ENCODE results near the gene FXYD1.
A peak's percentile ranks its signal among the peaks of the same experiment; 100 is the strongest.

Gene FXYD1

DNA sequence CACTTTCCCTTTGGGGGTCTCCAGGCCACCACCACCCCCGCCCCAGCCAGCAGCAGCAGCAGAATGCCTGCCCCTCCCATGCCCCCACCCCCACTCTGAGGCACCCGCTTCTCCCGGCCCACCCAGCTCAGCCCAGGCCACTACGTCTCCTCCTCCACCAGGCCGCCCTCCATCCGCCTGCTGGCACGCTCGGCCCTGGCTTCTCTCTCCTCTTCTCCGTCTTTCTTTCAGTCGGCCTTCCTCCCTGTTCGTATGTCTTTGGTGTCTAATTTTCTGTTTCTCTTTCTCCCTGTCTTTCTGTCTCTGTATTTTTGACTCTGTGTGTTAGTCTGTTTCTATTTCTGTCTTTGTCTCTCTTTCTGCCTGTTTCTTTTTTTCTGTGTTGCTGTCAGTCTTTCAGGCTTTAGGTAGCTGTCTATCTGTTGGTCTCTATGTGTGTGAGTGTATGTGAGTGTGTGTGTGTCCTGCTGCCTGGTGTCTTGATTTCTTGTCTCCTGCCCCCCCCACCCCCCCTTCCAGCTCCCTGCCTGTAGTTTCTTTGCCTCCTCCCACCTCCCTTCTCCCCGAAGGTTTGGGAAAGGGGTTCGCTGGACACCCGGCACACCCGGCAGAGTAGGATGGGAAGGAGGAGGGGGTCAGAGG, 3.9 kb upstream of the FXYD1 start, which contains the start of gene LGI4:
TSS of gene LGI4 (minus strand) at position 459 of the 642 bp plus-strand sequence. CDS start at position 80, 379 bp downstream.
- H3K27ac ChIP-seq (ENCODE audit: low read length): no peak within 1 kb of the TSS
- no peak for DNase-seq (ENCODE audit: low read depth, low spot score)
- WGBS (ENCODE audit: insufficient coverage, insufficient read length): no CpG with 5 or more reads among the region's 15 CpGs
- H3K36me3 ChIP-seq (ENCODE audit: control insufficient read depth, insufficient read depth, low read length): no peaks in the 10 kb centered on the region
- no peaks in the 10 kb centered on the region for H3K27me3 ChIP-seq (ENCODE audit: control insufficient read depth, insufficient read depth, low read length)
- H3K4me1 ChIP-seq (ENCODE audit: control insufficient read depth, insufficient read depth, low read length): peaks cover 2% of the 10 kb centered on the region; the same call in 1 of the 2 replicates
- H3K9me3 ChIP-seq (ENCODE audit: control insufficient read depth, insufficient read depth, low read length): no peaks in the 10 kb centered on the region
- no peak within 1 kb of the TSS for H3K4me3 ChIP-seq (ENCODE audit: low read length)

DNA sequence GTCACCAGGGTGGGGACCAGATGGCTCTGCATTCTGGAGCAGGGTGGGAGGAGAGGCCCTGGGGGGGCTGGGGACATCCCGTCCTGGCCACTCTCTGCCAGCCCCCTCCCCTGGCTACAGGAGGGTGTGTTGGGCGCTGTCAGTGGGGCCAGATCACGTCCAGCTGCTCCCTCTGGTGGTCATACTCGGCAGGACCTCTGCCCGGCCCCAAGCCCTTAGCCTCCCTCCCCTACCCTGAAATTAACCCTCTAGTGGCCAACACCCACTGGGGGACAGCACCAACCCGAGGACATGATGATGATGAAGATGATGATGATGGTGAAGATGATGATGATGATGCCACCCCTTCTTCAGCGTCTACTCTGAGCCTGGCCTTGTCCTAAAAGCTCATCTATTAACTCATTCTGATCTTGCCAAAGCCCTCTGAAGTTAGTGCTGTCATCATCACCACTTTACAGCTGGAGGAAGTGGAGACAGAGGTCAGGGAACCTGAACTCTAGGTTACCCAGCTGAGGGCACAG, 3.2 kb upstream of the FXYD1 start:
- Histone ChIP-seq H3K27me3 (ENCODE audit: control insufficient read depth, insufficient read depth, low read length) (no peaks in the 10 kb centered on the region), H3K4me3 (ENCODE audit: low read length) (no peak overlapping the region), H3K27ac (ENCODE audit: low read length) (no peak overlapping the region), H3K9me3 (ENCODE audit: control insufficient read depth, insufficient read depth, low read length) (no peaks in the 10 kb centered on the region), H3K4me1 (ENCODE audit: control insufficient read depth, insufficient read depth, low read length) (peaks cover 2% of the 10 kb centered on the region; the same call in 1 of the 2 replicates), H3K36me3 (ENCODE audit: control insufficient read depth, insufficient read depth, low read length) (no peaks in the 10 kb centered on the region)
- WGBS (ENCODE audit: insufficient coverage, insufficient read length): no CpG with 5 or more reads among the region's 7 CpGs
- no peak for DNase-seq (ENCODE audit: low read depth, low spot score)

DNA sequence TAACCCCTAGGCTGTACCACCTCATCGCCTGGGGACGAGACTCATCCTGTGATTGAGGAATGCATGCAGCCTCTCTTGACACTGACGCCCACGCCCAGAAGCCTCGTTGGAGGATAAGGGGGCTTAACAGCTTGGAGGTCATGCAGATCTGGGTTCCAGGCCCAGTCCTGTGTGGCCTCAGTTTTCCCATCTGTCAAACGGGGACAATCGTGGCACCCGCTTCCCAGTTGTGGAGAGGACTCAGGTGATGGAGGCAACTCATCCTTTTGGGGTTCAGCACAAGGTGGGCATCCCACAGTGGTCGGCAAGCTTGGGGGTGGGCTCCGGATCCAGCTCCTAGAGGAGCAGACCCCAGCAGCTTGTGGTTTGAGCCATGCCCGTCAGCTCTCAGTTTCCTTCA, 2.4 kb upstream of the FXYD1 start:
- Histone ChIP-seq H3K9me3 (ENCODE audit: control insufficient read depth, insufficient read depth, low read length) (no peaks in the 10 kb centered on the region), H3K36me3 (ENCODE audit: control insufficient read depth, insufficient read depth, low read length) (no peaks in the 10 kb centered on the region), H3K4me3 (ENCODE audit: low read length) (no peak overlapping the region), H3K27me3 (ENCODE audit: control insufficient read depth, insufficient read depth, low read length) (no peaks in the 10 kb centered on the region), H3K4me1 (ENCODE audit: control insufficient read depth, insufficient read depth, low read length) (peaks cover 3% of the 10 kb centered on the region), H3K27ac (ENCODE audit: low read length) (no peak overlapping the region)
- no CpG with 5 or more reads among the region's 11 CpGs for WGBS (ENCODE audit: insufficient coverage, insufficient read length)
- no peak for DNase-seq (ENCODE audit: low read depth, low spot score)

DNA sequence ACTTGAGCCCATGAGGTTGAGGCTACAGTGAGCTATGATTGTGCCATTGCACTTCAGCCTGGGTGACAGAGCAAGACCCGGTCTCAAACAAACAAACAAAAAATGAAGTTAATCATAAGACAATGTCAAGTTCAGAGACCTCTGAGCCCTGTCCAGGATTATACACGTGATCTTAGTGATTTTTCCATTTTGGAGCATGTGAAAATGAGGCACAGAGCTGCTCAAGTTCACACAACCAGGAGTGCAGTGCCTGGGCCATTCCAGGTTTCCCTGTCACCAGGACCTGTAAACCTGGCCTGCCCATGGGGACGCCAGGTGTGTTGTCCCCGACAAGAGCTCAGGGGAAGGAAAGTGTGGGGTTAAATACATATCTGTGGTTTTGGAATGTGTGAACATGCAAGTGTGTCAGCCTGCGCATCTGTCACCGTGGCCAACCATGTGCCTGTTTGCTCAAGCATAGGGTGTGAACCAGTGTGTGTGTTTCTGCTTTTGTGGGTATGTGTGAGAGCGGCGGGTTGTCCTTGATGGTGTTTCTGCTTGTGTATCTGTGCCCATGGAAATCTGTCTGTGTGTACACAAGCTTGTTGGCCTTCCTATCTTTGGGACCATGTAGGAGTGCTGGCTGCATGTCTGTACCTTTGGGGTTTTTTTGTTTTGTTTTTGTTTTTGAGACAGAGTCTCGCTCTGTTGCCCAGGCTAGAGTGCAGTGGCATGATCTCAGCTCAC, 1.5 kb upstream of the FXYD1 start:
- no CpG with 5 or more reads among the region's 9 CpGs for WGBS (ENCODE audit: insufficient coverage, insufficient read length)
- no peak for DNase-seq (ENCODE audit: low read depth, low spot score)
- H3K4me1 ChIP-seq (ENCODE audit: control insufficient read depth, insufficient read depth, low read length): peaks cover 3% of the 10 kb centered on the region
- no peak overlapping the region for H3K27ac ChIP-seq (ENCODE audit: low read length)
- no peaks in the 10 kb centered on the region for H3K27me3 ChIP-seq (ENCODE audit: control insufficient read depth, insufficient read depth, low read length)
- no peak overlapping the region for H3K4me3 ChIP-seq (ENCODE audit: low read length)
- H3K36me3 ChIP-seq (ENCODE audit: control insufficient read depth, insufficient read depth, low read length): no peaks in the 10 kb centered on the region
- no peaks in the 10 kb centered on the region for H3K9me3 ChIP-seq (ENCODE audit: control insufficient read depth, insufficient read depth, low read length)

DNA sequence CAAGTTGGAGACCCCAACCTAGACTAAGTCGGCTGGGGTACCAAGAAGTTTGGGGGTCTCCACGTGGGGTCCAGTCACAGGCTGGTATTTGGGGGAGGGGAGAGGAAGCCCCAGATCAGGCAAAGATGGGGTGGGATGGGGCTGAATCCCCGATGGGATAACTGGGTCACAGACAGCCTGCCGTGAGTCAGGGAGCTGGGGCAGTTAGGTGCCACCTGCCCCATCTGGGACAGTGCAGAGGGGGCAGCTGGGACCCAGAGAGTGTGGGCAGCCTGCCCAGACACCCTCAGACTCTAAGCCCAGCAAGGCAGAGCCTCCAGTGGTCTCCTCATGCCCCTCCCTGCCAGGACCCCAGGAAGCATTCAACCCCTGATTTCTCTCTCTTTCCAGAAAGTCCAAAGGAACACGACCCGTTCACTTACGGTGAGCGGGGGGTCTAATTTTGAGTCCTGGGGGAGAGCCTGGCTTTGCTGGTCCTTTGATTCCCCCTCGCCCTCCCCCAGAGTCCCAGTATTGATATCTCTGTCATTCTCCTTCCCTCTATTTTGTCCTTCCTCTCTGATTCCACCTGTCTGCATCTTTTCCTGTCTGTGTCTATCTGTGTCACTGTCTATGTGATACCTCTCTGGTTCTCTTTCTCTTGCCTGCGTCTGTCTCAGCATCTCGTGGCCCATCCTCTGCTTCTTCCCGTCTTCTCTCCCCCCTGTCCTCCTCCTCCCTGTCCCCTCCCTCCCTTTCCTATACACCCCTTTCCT, 1.8 kb downstream of the FXYD1 start:
- H3K4me1 ChIP-seq (ENCODE audit: control insufficient read depth, insufficient read depth, low read length): peaks cover 12% of the 10 kb centered on the region
- H3K4me3 ChIP-seq (ENCODE audit: low read length): no peak overlapping the region
- no peak for DNase-seq (ENCODE audit: low read depth, low spot score)
- no peaks in the 10 kb centered on the region for H3K9me3 ChIP-seq (ENCODE audit: control insufficient read depth, insufficient read depth, low read length)
- no peaks in the 10 kb centered on the region for H3K36me3 ChIP-seq (ENCODE audit: control insufficient read depth, insufficient read depth, low read length)
- H3K27ac ChIP-seq (ENCODE audit: low read length): no peak overlapping the region
- H3K27me3 ChIP-seq (ENCODE audit: control insufficient read depth, insufficient read depth, low read length): no peaks in the 10 kb centered on the region
- WGBS (ENCODE audit: insufficient coverage, insufficient read length): no CpG with 5 or more reads among the region's 12 CpGs

DNA sequence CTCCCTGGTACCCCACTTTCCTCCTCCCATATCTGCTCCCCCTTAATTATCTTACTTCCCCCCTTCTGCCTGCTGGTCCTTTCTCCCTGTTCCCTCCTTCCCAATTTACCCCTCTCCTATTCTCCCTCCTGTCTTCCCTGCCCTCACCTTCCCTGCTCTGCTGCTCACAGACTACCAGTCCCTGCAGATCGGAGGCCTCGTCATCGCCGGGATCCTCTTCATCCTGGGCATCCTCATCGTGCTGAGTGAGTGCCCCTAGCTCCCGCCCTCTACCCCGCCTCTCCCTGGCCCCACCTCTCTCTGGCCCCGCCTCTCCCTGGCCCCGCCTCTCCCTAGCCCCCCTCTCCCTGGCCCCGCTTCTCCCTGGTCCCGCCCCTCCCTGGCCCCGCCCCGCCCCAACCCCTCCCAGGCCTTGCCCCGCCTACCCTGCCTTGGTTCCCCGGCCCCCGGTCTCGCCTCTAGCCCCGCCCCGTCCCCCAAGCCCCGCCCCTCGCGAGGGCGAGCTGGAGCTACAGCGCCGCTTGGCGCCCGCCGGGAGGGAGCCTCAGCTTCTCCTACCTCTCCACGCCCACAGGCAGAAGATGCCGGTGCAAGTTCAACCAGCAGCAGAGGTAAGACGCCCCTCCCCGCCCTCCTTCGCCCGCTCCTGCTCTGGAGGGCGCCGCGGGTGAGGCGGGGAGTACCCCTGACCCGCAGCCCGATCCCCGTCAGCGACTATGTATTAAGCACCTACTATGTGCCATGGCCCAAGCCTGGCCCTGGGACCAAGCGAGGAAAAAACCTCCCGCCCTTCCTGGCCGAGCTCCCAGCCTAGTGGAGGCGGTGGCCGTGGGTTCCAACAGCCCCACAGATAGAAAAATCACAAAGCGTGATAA, 2.6 kb downstream of the FXYD1 start:
- WGBS (ENCODE audit: insufficient coverage, insufficient read length): no CpG with 5 or more reads among the region's 48 CpGs

DNA sequence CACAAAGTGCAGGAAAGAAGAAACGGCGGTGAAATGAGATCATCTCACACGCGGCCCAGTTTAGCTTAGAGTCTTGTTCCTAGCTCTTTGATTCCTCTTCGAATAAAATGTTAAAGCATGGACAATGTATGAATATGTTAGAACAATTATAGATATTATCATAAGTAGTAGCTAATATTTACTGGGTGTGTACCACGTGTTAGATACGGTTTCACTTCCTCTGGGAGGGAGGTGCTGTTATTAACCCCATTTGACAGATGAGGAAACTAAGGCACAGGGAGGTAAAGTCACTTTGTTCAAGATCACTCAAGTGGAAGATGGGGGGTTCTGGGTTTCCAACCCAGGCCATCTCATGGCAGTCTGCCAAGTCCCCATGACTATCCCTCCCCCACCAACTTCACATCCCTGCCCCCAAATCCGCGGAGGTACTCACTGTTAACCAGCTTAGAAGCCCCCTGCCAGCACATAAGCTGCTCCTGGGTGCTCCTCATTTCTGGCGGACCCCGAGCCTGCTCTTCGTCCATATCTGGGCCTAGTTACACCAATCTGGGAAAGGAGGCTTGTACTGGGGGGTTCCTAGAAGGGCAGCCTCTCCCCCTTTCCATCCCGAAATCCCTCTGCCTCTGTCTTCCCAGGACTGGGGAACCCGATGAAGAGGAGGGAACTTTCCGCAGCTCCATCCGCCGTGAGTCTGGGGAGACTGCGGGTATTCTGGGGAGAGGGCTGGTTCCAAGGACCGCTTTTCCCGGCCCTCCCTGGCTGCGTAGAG, 3.4 kb downstream of the FXYD1 start:
- Histone ChIP-seq H3K36me3 (ENCODE audit: control insufficient read depth, insufficient read depth, low read length) (no peaks in the 10 kb centered on the region), H3K4me3 (ENCODE audit: low read length) (peak overlapping the region; percentile 71; the same call in 1 of the 2 replicates), H3K27me3 (ENCODE audit: control insufficient read depth, insufficient read depth, low read length) (no peaks in the 10 kb centered on the region), H3K9me3 (ENCODE audit: control insufficient read depth, insufficient read depth, low read length) (no peaks in the 10 kb centered on the region), H3K4me1 (ENCODE audit: control insufficient read depth, insufficient read depth, low read length) (peaks cover 12% of the 10 kb centered on the region), H3K27ac (ENCODE audit: low read length) (no peak overlapping the region)
- no CpG with 5 or more reads among the region's 21 CpGs for WGBS (ENCODE audit: insufficient coverage, insufficient read length)
- DNase-seq (ENCODE audit: low read depth, low spot score): no peak

More for the DNA sequence above, 2.6 kb downstream of the FXYD1 start:
- H3K27ac ChIP-seq (ENCODE audit: low read length): no peak overlapping the region
- peak overlapping the region; percentile 71; the same call in 1 of the 2 replicates for H3K4me3 ChIP-seq (ENCODE audit: low read length)
- DNase-seq (ENCODE audit: low read depth, low spot score): no peak
- H3K27me3 ChIP-seq (ENCODE audit: control insufficient read depth, insufficient read depth, low read length): no peaks in the 10 kb centered on the region
- H3K4me1 ChIP-seq (ENCODE audit: control insufficient read depth, insufficient read depth, low read length): peaks cover 12% of the 10 kb centered on the region
- no peaks in the 10 kb centered on the region for H3K36me3 ChIP-seq (ENCODE audit: control insufficient read depth, insufficient read depth, low read length)
- H3K9me3 ChIP-seq (ENCODE audit: control insufficient read depth, insufficient read depth, low read length): no peaks in the 10 kb centered on the region

DNA sequence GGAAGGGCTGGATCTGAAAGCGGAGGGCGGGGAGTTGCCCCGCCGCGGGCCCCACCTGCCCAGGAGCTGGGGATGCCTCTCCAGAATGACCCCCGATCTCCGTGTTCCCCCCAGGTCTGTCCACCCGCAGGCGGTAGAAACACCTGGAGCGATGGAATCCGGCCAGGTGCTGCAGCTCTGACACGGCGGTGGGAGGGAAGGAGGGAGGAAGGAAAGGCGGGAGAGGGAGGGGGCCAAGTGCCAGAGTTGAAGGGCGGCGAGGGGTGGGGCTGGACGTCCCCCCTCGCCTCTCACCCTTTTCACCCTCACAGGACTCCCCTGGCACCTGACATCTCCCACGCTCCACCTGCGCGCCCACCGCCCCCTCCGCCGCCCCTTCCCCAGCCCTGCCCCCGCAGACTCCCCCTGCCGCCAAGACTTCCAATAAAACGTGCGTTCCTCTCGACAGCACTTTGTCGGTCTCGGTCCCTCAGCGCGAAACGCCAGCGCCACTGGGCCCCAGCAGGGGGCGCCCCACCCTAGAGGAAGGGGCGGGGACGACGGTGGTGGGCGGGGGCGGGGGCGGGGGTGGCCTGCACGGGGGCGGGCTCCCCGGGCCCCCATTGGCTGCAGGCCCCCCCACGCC, 4.1 kb downstream of the FXYD1 start:
- no peaks in the 10 kb centered on the region for H3K27me3 ChIP-seq (ENCODE audit: control insufficient read depth, insufficient read depth, low read length)
- H3K36me3 ChIP-seq (ENCODE audit: control insufficient read depth, insufficient read depth, low read length): no peaks in the 10 kb centered on the region
- WGBS (ENCODE audit: insufficient coverage, insufficient read length): no CpG with 5 or more reads among the region's 46 CpGs
- peaks cover 12% of the 10 kb centered on the region for H3K4me1 ChIP-seq (ENCODE audit: control insufficient read depth, insufficient read depth, low read length)
- no peak for DNase-seq (ENCODE audit: low read depth, low spot score)
- no peak overlapping the region for H3K27ac ChIP-seq (ENCODE audit: low read length)
- H3K9me3 ChIP-seq (ENCODE audit: control insufficient read depth, insufficient read depth, low read length): no peaks in the 10 kb centered on the region
- H3K4me3 ChIP-seq (ENCODE audit: low read length): peak overlapping the region; percentile 71; the same call in 1 of the 2 replicates

DNA sequence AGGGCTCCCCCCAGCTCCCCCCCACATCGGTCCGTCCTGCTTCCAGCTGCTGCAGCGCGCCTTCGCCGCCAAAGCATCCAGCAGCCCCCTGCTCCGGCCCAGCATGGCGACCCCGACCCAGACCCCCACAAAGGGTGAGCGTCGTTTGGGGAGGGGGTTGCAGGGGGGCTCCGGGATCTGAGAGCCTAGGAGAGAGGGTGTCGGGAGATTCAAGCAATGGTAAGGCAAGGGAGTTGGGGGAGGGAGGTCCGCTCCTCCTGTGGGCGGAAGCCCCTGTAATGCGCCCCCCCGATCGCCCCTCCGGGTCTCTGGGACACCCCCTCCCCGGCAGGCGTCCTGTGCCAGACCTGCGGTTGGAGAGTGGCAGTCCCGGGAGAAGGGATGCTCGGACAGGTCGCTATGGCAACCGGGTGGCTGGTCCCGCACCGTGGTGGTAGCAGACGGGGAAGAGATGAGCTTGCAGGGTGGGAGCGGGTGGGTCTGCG, 4.6 kb downstream of the FXYD1 start, which contains the start of gene FXYD7:
TSS of gene FXYD7 (plus strand) at position 25 of the 485 bp plus-strand sequence. CDS start at position 104, 79 bp downstream.
- peak within 1 kb of the TSS; percentile 71; the same call in 1 of the 2 replicates for H3K4me3 ChIP-seq (ENCODE audit: low read length)
- no CpG with 5 or more reads among the region's 31 CpGs for WGBS (ENCODE audit: insufficient coverage, insufficient read length)
- no peak for DNase-seq (ENCODE audit: low read depth, low spot score)

More for the DNA sequence above, 4.6 kb downstream of the FXYD1 start, which contains the start of gene FXYD7:
- Histone ChIP-seq H3K27ac (ENCODE audit: low read length) (no peak within 1 kb of the TSS), H3K36me3 (ENCODE audit: control insufficient read depth, insufficient read depth, low read length) (no peaks in the 10 kb centered on the region), H3K4me1 (ENCODE audit: control insufficient read depth, insufficient read depth, low read length) (peaks cover 12% of the 10 kb centered on the region), H3K9me3 (ENCODE audit: control insufficient read depth, insufficient read depth, low read length) (no peaks in the 10 kb centered on the region), H3K27me3 (ENCODE audit: control insufficient read depth, insufficient read depth, low read length) (no peaks in the 10 kb centered on the region)

All from iPS DF 6.9 (cell line).